Liver (tissue), 9 donors: ENCODE data around the gene FANCG. TPM values are rescaled to one million over a fixed set of nuclear protein-coding genes. Genes with fewer than 3 reads are reported as not detected.
A peak's percentile ranks its signal among the peaks of the same experiment; 100 is the strongest.

Experiments
- DNase-seq: peaks from one replicate; pipeline ENCODE4 v3.0.0-alpha.2; 2017; ENCODE audit warnings: low spot score
- H3K27ac ChIP-seq, 2 donors: one replicate each; pipeline ENCODE4 v1.7.0; 2013; ENCODE audit warnings: inconsistent platforms in 2 of 2, low read length in 2 of 2, control low read depth in 1 of 2, low read depth in 1 of 2, mild to moderate bottlenecking in 1 of 2
- H3K27me3 ChIP-seq, 4 donors: one replicate each; pipeline versions ENCODE4 v1.6.1 to v1.7.0; 2013; ENCODE audit warnings: low read length in 3 of 4, inconsistent platforms in 1 of 4, mild to moderate bottlenecking in 1 of 4, moderate library complexity in 1 of 4; ENCODE audit not compliant: control insufficient read depth in 4 of 4, insufficient read depth in 4 of 4
- H3K36me3 ChIP-seq, 4 donors: one replicate each; pipeline versions ENCODE4 v1.6.1 to v1.7.0; 2013; ENCODE audit warnings: low read length in 3 of 4, mild to moderate bottlenecking in 3 of 4, low read depth in 1 of 4, moderate library complexity in 1 of 4; ENCODE audit not compliant: control insufficient read depth in 4 of 4, insufficient read depth in 3 of 4
- H3K4me1 ChIP-seq, 4 donors: one replicate each; pipeline versions ENCODE4 v1.6.1 to v1.7.0; 2013; ENCODE audit warnings: low read length in 3 of 4, mild to moderate bottlenecking in 3 of 4, moderate library complexity in 1 of 4; ENCODE audit not compliant: control insufficient read depth in 4 of 4, insufficient read depth in 4 of 4
- H3K4me3 ChIP-seq, 3 donors: one replicate each; pipeline versions ENCODE4 v1.6.1 to v1.7.0; 2013; ENCODE audit warnings: low read length in 3 of 3, control low read depth in 1 of 3, low read depth in 1 of 3, mild to moderate bottlenecking in 1 of 3
- H3K9ac ChIP-seq, 2 donors: one replicate each; pipeline ENCODE4 v1.7.0; 2013; ENCODE audit warnings: low read length in 2 of 2, mild to moderate bottlenecking in 2 of 2, moderate library complexity in 2 of 2, control low read depth in 1 of 2, low read depth in 1 of 2
- H3K9me3 ChIP-seq, 4 donors: one replicate each; pipeline versions ENCODE4 v1.6.1 to v1.7.0; 2013; ENCODE audit warnings: low read length in 3 of 4; ENCODE audit not compliant: control insufficient read depth in 4 of 4
- EGR1 ChIP-seq, 2 donors: IDR thresholded peaks; 2 replicates each; pipeline ENCODE4 v1.6.1; 2016 to 2018; ENCODE audit warnings: antibody characterized with exemption in 2 of 2, low read depth in 2 of 2
- FOXA1 ChIP-seq: IDR thresholded peaks from 2 replicates; pipeline ENCODE4 v1.6.1; 2016; ENCODE audit warnings: antibody characterized with exemption
- FOXA2 ChIP-seq: IDR thresholded peaks from 2 replicates; pipeline ENCODE4 v1.6.1; 2016; ENCODE audit warnings: antibody characterized with exemption
- GABPA ChIP-seq, 2 donors: IDR thresholded peaks in 1 of 2; conservative IDR thresholded peaks in 1 of 2; 2 replicates each; pipeline ENCODE4 v1.6.1; 2016; ENCODE audit warnings: antibody characterized with exemption in 2 of 2, mild to moderate bottlenecking in 1 of 2, moderate library complexity in 1 of 2
- HNF4A ChIP-seq, 2 donors: conservative IDR thresholded peaks; 2 replicates each; pipeline ENCODE4 v1.6.1; 2016; ENCODE audit warnings: antibody characterized with exemption in 2 of 2, mild to moderate bottlenecking in 2 of 2
- HNF4G ChIP-seq: IDR thresholded peaks from 2 replicates; pipeline ENCODE4 v1.6.1; 2016; ENCODE audit warnings: antibody characterized with exemption
- JUND ChIP-seq, 2 donors: IDR thresholded peaks; 2 replicates each; pipeline ENCODE4 v1.6.1; 2016; ENCODE audit warnings: antibody characterized with exemption in 2 of 2
- MAX ChIP-seq: IDR thresholded peaks from 2 replicates; pipeline ENCODE4 v1.6.1; 2016; ENCODE audit warnings: antibody characterized with exemption
- NR2F2 ChIP-seq: IDR thresholded peaks from 2 replicates; pipeline ENCODE4 v1.6.1; 2016; ENCODE audit warnings: antibody characterized with exemption
- RAD21 ChIP-seq, 2 donors: IDR thresholded peaks; 2 replicates each; pipeline ENCODE4 v1.6.1; 2016; ENCODE audit warnings: antibody characterized with exemption in 2 of 2, mild to moderate bottlenecking in 2 of 2
- REST ChIP-seq: IDR thresholded peaks from 2 replicates; pipeline ENCODE4 v1.6.1; 2016; ENCODE audit warnings: antibody characterized with exemption, mild to moderate bottlenecking
- RXRA ChIP-seq, 2 donors: IDR thresholded peaks; 2 replicates each; pipeline ENCODE4 v1.6.1; 2017 to 2018; ENCODE audit warnings: antibody characterized with exemption in 2 of 2, mild to moderate bottlenecking in 1 of 2
- SP1 ChIP-seq: IDR thresholded peaks from 2 replicates; pipeline ENCODE4 v1.6.1; 2018; ENCODE audit warnings: antibody characterized with exemption, mild to moderate bottlenecking
- TAF1 ChIP-seq: conservative IDR thresholded peaks from 2 replicates; pipeline ENCODE4 v1.6.1; 2016; ENCODE audit warnings: antibody characterized with exemption, mild to moderate bottlenecking
- YY1 ChIP-seq: IDR thresholded peaks from 2 replicates; pipeline ENCODE4 v1.6.1; 2016; ENCODE audit warnings: antibody characterized with exemption, mild to moderate bottlenecking
- WGBS: extraction: QIAGEN DNeasy Blood & Tissue Kit; methylation state at CpG from one replicate; pipeline ENCODE4 v1.1.7; 2013; 5-methylcytosine and 5-hydroxymethylcytosine counted together
- polyA plus RNA-seq, 2 donors: library from polyadenylated mRNA; stranded (reverse) in 1 of 2; unstranded in 1 of 2; fragments of 200-250 nt in 1 of 2; fragments of >200 nt in 1 of 2; fragmentation: Nextera tagmentation in 1 of 2; extraction: Ambion mirVana in 1 of 2; gene quantifications; one replicate each; pipeline versions ENCODE4 v1.2.1 to v1.2.3, GENCODE V29; 2013 to 2015
- total RNA-seq, 2 donors: library from RNA; depleted of rRNA; stranded (reverse); fragments of >200 nt; gene quantifications; one replicate each; pipeline ENCODE4 v1.2.3, GENCODE V29; 2014
- TF ChIP-seq, protein P1 (sequence below): IDR thresholded peaks from 2 replicates; pipeline ENCODE4 v1.6.1; 2016; ENCODE audit warnings: antibody characterized with exemption
- TF ChIP-seq, protein P2 (sequence below): IDR thresholded peaks from 2 replicates; pipeline ENCODE4 v1.6.1; 2016; ENCODE audit warnings: antibody characterized with exemption
- TF ChIP-seq, protein P3 (sequence below): fragments of 150-350 bp; IDR thresholded peaks from 2 replicates; pipeline ENCODE4 v1.5.1; 2017; ENCODE audit warnings: improper control_type of control experiment, low read depth, low read length; ENCODE audit not compliant: missing input control
- donor health status: healthy.
- donor health status: healthy.
- donor health status: healthy.
- donor health status: healthy.
- donor health status: healthy.

FANCG gene
- total and polyA plus RNA-seq, 4 donors = 1.7 to 16.0 (median 4.0) TPM

DNA sequence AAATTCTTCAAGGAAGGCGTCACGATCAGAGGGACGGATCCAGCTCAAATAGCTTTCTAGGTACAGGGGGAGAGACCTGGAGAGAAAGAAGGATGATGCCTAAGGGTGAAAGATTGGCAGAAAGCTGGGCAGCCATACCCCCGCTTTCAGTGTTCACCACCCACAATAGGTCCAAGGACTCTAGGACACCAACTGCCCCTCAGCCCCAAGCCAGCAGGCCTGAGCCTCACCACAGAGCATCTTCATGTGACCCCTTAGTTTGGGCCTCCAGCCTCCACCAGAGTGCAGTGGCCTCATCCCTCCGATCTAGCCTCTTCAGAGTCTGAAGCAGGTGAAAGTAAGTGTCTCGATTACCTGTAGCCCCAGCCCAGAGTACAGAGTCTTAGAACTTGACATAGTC lies 5.6 kb downstream of the FANCG start:
- WGBS = 96% methylated on average over 6 of the region's 6 CpGs
- peaks cover 9 to 33% (median 26%) of the 10 kb centered on the region in 4 donors for H3K4me1 ChIP-seq
- H3K9me3 ChIP-seq = no peaks in the 10 kb centered on the region
- no peak overlapping the region for H3K27ac ChIP-seq
- DNase-seq = no peak
- H3K9ac ChIP-seq = no peak overlapping the region
- H3K27me3 ChIP-seq = no peaks in the 10 kb centered on the region
- no peak overlapping the region for H3K4me3 ChIP-seq
- peaks cover 0 to 5% (median 0%) of the 10 kb centered on the region in 4 donors for H3K36me3 ChIP-seq
- TF ChIP-seq, protein P1, sequence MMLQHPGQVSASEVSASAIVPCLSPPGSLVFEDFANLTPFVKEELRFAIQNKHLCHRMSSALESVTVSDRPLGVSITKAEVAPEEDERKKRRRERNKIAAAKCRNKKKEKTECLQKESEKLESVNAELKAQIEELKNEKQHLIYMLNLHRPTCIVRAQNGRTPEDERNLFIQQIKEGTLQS = no peak

DNA sequence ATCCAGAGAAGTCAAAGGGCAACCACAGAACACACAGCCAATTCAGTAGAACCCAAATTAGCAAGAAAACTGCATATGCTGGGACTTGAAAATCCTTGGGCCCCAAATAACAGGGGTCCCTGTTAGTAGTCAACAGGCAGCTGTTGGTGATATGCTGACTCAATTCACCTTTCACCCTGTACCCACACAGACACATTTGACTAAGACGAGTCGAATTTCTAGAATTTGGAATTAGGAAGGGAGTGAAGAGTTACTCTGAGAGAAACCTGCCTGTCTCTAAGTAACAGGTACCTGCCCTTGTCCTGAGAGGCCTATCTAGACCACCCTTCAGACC lies 6.5 kb downstream of the FANCG start:
- H3K36me3 ChIP-seq = peaks cover 0 to 5% (median 0%) of the 10 kb centered on the region in 4 donors
- H3K9me3 ChIP-seq = no peaks in the 10 kb centered on the region
- H3K4me1 ChIP-seq = peaks cover 9 to 31% (median 27%) of the 10 kb centered on the region in 4 donors
- H3K27ac ChIP-seq = no peak overlapping the region
- no peak for DNase-seq
- WGBS = 88% methylated on average over 2 of the region's 2 CpGs
- TF ChIP-seq GABPA (IDR thresholded peaks at IDR 0.05 in 1 of 2, conservative IDR thresholded peaks at IDR 0.05 in 1 of 2) (no peak), HNF4G (no peak), HNF4A (conservative IDR thresholded peaks at IDR 0.05) (no peak), RAD21 (IDR thresholded peaks at IDR 0.05) (no peak)
- H3K4me3 ChIP-seq = no peak overlapping the region
- no peak overlapping the region for H3K9ac ChIP-seq
- H3K27me3 ChIP-seq = no peaks in the 10 kb centered on the region

DNA sequence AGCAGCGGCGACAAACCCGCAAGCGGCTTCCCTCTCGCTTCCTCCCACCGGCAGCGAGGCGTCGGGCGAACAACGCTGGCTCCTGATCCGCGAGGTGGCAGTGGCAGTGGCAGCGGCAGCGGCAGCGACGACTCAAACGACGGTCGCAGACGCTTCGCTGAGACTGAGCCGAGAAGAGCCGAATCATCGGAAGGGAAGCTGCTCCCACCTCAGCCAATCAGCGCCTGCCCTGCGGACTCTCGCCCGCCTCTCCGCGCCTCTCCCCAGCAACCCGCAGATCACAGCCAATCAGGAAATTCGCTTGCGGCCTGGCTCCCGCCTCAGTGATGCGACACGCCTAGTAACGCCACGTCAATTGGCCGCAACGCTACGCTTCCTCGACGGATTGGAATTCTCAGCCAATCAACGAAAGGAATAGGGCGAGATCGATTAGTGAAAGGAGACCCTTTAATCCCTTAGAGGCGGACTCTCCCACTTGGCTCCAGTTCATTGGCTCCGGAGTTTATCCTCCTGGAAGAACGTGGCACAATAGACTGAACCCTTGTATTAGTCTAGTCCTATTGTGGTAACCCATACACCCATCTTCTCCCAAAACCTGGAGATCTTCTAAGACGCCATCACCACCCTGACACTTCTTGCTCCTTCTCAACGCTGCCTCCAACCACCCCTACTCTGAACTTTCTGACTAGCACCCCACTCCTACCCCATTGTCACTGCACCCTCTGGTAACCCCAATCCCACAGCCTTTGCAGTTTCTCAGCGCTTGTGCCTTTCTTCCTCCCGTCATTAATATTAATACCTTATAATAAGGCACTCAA lies 7.1 kb downstream of the FANCG start, which contains the start of gene VCP:
TSS of gene VCP (minus strand) at position 165 of the 818 bp plus-strand sequence. CDS start 272 bp downstream, outside the sequence.
- peak within 1 kb of the TSS; percentile 88 to 99 (median 93) for H3K4me3 ChIP-seq
- H3K36me3 ChIP-seq = peaks cover 3 to 9% (median 4%) of the 10 kb centered on the region in 4 donors
- H3K4me1 ChIP-seq = peaks cover 9 to 31% (median 28%) of the 10 kb centered on the region in 4 donors
- TF ChIP-seq YY1 (peak; percentile 51), SP1 (peak; percentile 95), RAD21 (IDR thresholded peaks at IDR 0.05) (no peak), NR2F2 (no peak), RXRA (IDR thresholded peaks at IDR 0.05) (peak in 1 of 2 donors; percentile 9), EGR1 (IDR thresholded peaks at IDR 0.05; ENCODE audit: low read depth in 2 of 2) (no peak), HNF4G (no peak), REST (peak; percentile 63), MAX (no peak), TAF1 (peak; percentile 69), GABPA (IDR thresholded peaks at IDR 0.05 in 1 of 2, conservative IDR thresholded peaks at IDR 0.05 in 1 of 2) (peak in 1 of 2 donors; percentile 49), HNF4A (conservative IDR thresholded peaks at IDR 0.05) (peak; percentile 44 to 55), FOXA1 (no peak), JUND (IDR thresholded peaks at IDR 0.05) (no peak), FOXA2 (no peak)
- TF ChIP-seq, protein P2, sequence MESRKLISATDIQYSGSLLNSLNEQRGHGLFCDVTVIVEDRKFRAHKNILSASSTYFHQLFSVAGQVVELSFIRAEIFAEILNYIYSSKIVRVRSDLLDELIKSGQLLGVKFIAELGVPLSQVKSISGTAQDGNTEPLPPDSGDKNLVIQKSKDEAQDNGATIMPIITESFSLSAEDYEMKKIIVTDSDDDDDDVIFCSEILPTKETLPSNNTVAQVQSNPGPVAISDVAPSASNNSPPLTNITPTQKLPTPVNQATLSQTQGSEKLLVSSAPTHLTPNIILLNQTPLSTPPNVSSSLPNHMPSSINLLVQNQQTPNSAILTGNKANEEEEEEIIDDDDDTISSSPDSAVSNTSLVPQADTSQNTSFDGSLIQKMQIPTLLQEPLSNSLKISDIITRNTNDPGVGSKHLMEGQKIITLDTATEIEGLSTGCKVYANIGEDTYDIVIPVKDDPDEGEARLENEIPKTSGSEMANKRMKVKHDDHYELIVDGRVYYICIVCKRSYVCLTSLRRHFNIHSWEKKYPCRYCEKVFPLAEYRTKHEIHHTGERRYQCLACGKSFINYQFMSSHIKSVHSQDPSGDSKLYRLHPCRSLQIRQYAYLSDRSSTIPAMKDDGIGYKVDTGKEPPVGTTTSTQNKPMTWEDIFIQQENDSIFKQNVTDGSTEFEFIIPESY = no peak
- TF ChIP-seq, protein P1 = no peak
- TF ChIP-seq, protein P3, sequence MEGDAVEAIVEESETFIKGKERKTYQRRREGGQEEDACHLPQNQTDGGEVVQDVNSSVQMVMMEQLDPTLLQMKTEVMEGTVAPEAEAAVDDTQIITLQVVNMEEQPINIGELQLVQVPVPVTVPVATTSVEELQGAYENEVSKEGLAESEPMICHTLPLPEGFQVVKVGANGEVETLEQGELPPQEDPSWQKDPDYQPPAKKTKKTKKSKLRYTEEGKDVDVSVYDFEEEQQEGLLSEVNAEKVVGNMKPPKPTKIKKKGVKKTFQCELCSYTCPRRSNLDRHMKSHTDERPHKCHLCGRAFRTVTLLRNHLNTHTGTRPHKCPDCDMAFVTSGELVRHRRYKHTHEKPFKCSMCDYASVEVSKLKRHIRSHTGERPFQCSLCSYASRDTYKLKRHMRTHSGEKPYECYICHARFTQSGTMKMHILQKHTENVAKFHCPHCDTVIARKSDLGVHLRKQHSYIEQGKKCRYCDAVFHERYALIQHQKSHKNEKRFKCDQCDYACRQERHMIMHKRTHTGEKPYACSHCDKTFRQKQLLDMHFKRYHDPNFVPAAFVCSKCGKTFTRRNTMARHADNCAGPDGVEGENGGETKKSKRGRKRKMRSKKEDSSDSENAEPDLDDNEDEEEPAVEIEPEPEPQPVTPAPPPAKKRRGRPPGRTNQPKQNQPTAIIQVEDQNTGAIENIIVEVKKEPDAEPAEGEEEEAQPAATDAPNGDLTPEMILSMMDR = no peak
- peak within 1 kb of the TSS; percentile 98 to 100 for H3K27ac ChIP-seq
- no peaks in the 10 kb centered on the region for H3K9me3 ChIP-seq
- peak within 1 kb of the TSS; percentile 93 to 97 for H3K9ac ChIP-seq
- no peaks in the 10 kb centered on the region for H3K27me3 ChIP-seq
- WGBS = 5% methylated on average over 54 of the region's 54 CpGs
- DNase-seq = peak; percentile 94
